K562 (cell line): ENCODE measurements around the gene C20orf96. TPM values are rescaled to one million over a fixed set of nuclear protein-coding genes. Genes with fewer than 3 reads are reported as not detected.
A peak's percentile ranks its signal among the peaks of the same experiment; 100 is the strongest.

Source experiments
- AFF1 ChIP-seq, 2 experiments: fragments of 450-650 bp; IDR thresholded peaks; 2 replicates each; pipeline ENCODE4 v1.6.1; 2018; ENCODE audit warnings: mild to moderate bottlenecking in 2 of 2, low read depth in 1 of 2; ENCODE audit not compliant: partially characterized antibody in 2 of 2
- CSDE1 ChIP-seq, 2 experiments: fragments of 450-650 bp; IDR thresholded peaks; 2 replicates each; pipeline ENCODE4 v1.6.1; 2016; ENCODE audit warnings: mild to moderate bottlenecking in 1 of 2
- CTCF ChIP-seq, 3 experiments: IDR thresholded peaks in 2 of 3; conservative IDR thresholded peaks in 1 of 3; 2 replicates each; pipeline ENCODE4 v1.5.1; 2011 to 2012; ENCODE audit warnings: low read length in 3 of 3, mild to moderate bottlenecking in 3 of 3, control low read depth in 2 of 3, improper control_type of control experiment in 1 of 3, inconsistent platforms in 1 of 3, low read depth in 1 of 3, mixed read lengths in 1 of 3, moderate library complexity in 1 of 3; ENCODE audit not compliant: insufficient read depth in 2 of 3
- DNMT1 ChIP-seq: fragments of 450-650 bp; IDR thresholded peaks from 2 replicates; pipeline ENCODE4 v1.6.1; 2016; ENCODE audit warnings: antibody characterized with exemption, mild to moderate bottlenecking
- JUND ChIP-seq, 2 experiments: IDR thresholded peaks; 2 replicates in 1 of 2; 3 replicates in 1 of 2; pipeline ENCODE4 v1.6.1; 2011; ENCODE audit warnings: borderline replicate concordance in 2 of 2, low read depth in 2 of 2, low read length in 2 of 2, improper control_type of control experiment in 1 of 2, missing biosample characterization in 1 of 2, missing genetic modification characterization in 1 of 2, missing genetic modification reagents in 1 of 2
- PHF8 ChIP-seq: fragments of 200-600 bp; sonication (generic); IDR thresholded peaks from 2 replicates; pipeline ENCODE4 v1.6.1; 2012; ENCODE audit warnings: mixed run types, mild to moderate bottlenecking, inconsistent platforms, low read length, moderate library complexity, borderline replicate concordance
- POLR2AphosphoS2 ChIP-seq: IDR thresholded peaks from 2 replicates; pipeline ENCODE4 v1.6.1; 2012; ENCODE audit warnings: low read length, improper control_type of control experiment
- POLR2G ChIP-seq: fragments of 200-400 bp; formaldehyde crosslinking; IDR thresholded peaks from 2 replicates; pipeline ENCODE4 v1.6.1; 2017; ENCODE audit warnings: low read depth, mild to moderate bottlenecking, antibody characterized with exemption, low read length, moderate library complexity
- SMARCA4 ChIP-seq: fragments of 450-650 bp; IDR thresholded peaks from 2 replicates; pipeline ENCODE4 v1.6.1; 2016
- TOE1 ChIP-seq, 2 experiments: fragments of 450-650 bp in 1 of 2; sonication (generic) in 1 of 2; formaldehyde crosslinking in 1 of 2; IDR thresholded peaks; 2 replicates each; pipeline versions ENCODE4 v1.7.1 to v1.8.0; 2016 to 2022; ENCODE audit warnings: borderline replicate concordance in 2 of 2, mild to moderate bottlenecking in 2 of 2, antibody characterized with exemption in 1 of 2, inconsistent platforms in 1 of 2, low read depth in 1 of 2, missing genetic modification reagents in 1 of 2, moderate library complexity in 1 of 2
- polyA plus RNA-seq, 8 experiments: library from polyadenylated mRNA; depleted of rRNA in 4 of 8; stranded (reverse) in 5 of 8; unstranded in 3 of 8; fragments of >200 nt; fragmentation: Nextera tagmentation in 2 of 8; fragmentation: Illumina TruSeq in 1 of 8; extraction: Ambion mirVana in 2 of 8; extraction: Trizol in 1 of 8; gene quantifications; 2 replicates each; pipeline versions ENCODE4 v1.2.1 to v1.2.3, GENCODE V29; 2011 to 2014; ENCODE audit warnings: inconsistent platforms in 1 of 8, missing spikeins in 1 of 8
- total RNA-seq, 7 experiments: library from RNA; depleted of rRNA in 6 of 7; stranded (reverse); fragments of >200 nt in 6 of 7; fragmentation: Illumina TruSeq in 2 of 7; extraction: Trizol in 2 of 7; gene quantifications; 2 replicates each; pipeline versions ENCODE4 v1.2.1 to v1.2.3, GENCODE V29; 2011 to 2021; ENCODE audit warnings: low replicate concordance in 1 of 7

The C20orf96 gene
- total and polyA plus RNA-seq, 9 of the 15 experiments (the other 6 are each of a cell fraction or from before 2014, with no cell fraction given) = 1.7 to 11.7 (median 4.2) TPM

- TF ChIP-seq PHF8 (peak; percentile 65; the same call in 1 of the 2 replicates), AFF1 (IDR thresholded peaks at IDR 0.05; ENCODE audit: low read depth in 1 of 2, partially characterized antibody in 2 of 2) (peak; percentile 67 to 85), CTCF (IDR thresholded peaks at IDR 0.05 in 2 of 3, conservative IDR thresholded peaks at IDR 0.05 in 1 of 3; ENCODE audit: insufficient read depth in 2 of 3, low read depth in 1 of 3, low read length in 3 of 3) (peak; percentile 86 to 96 (median 88)), SMARCA4 (peak; percentile 74; the same call in 1 of the 2 replicates), CSDE1 (IDR thresholded peaks at IDR 0.05) (no peak), POLR2G (peak; percentile 72), JUND (IDR thresholded peaks at IDR 0.05; ENCODE audit: borderline replicate concordance, low read depth, low read length) (no peak; the same call in none of the 2 replicates), JUND (tag; IDR thresholded peaks at IDR 0.05; ENCODE audit: borderline replicate concordance, low read depth, low read length) (peak; percentile 56; the same call in 2 of the 3 replicates), POLR2AphosphoS2 (no peak), TOE1 (IDR thresholded peaks at IDR 0.05; ENCODE audit: borderline replicate concordance) (peak; percentile 71), TOE1 (CRISPR knock-in tag; IDR thresholded peaks at IDR 0.05; ENCODE audit: borderline replicate concordance, low read depth) (peak; percentile 28; the same call in 1 of the 2 replicates), DNMT1 (no peak)
Observed at GRCh38 chr20:266596-267562, 23.7 kb downstream of the C20orf96 start (continued).
